Activated naive CD8-positive, alpha-beta T cell treated with anti-CD3 and anti-CD28 coated beads for 36 hours (primary cell): ENCODE results near the gene TMEM175. TPM values are rescaled to one million over a fixed set of nuclear protein-coding genes. Genes with fewer than 3 reads are reported as not detected.

Experiments
- DNase-seq: peaks from one replicate; pipeline ENCODE4 v3.0.0; 2021
- H3K27ac Mint-ChIP-seq: one replicate; pipeline ENCODE4 v1.8.0; 2022; ENCODE audit warnings: mild to moderate bottlenecking, moderate library complexity, mixed read lengths
- H3K27me3 Mint-ChIP-seq: one replicate; pipeline ENCODE4 v1.8.0; 2022; ENCODE audit warnings: mild to moderate bottlenecking, mixed read lengths
- H3K36me3 Mint-ChIP-seq: one replicate; pipeline ENCODE4 v1.8.0; 2021; ENCODE audit warnings: mild to moderate bottlenecking, mixed read lengths
- H3K4me1 Mint-ChIP-seq: one replicate; pipeline ENCODE4 v1.8.0; 2021; ENCODE audit warnings: mixed read lengths
- H3K4me3 Mint-ChIP-seq: one replicate; pipeline ENCODE4 v1.8.0; 2022; ENCODE audit warnings: mild to moderate bottlenecking, moderate library complexity, mixed read lengths
- H3K9me3 Mint-ChIP-seq: one replicate; pipeline ENCODE4 v1.8.0; 2022; ENCODE audit warnings: mixed read lengths
- total RNA-seq, 2 experiments: library from RNA; stranded (reverse); gene quantifications; one replicate each; pipeline ENCODE4 v1.2.3, GENCODE V29; 2021

Gene TMEM175
- total RNA-seq, 2 experiments from 2014 or later = 14.4 to 17.6 TPM

DNA sequence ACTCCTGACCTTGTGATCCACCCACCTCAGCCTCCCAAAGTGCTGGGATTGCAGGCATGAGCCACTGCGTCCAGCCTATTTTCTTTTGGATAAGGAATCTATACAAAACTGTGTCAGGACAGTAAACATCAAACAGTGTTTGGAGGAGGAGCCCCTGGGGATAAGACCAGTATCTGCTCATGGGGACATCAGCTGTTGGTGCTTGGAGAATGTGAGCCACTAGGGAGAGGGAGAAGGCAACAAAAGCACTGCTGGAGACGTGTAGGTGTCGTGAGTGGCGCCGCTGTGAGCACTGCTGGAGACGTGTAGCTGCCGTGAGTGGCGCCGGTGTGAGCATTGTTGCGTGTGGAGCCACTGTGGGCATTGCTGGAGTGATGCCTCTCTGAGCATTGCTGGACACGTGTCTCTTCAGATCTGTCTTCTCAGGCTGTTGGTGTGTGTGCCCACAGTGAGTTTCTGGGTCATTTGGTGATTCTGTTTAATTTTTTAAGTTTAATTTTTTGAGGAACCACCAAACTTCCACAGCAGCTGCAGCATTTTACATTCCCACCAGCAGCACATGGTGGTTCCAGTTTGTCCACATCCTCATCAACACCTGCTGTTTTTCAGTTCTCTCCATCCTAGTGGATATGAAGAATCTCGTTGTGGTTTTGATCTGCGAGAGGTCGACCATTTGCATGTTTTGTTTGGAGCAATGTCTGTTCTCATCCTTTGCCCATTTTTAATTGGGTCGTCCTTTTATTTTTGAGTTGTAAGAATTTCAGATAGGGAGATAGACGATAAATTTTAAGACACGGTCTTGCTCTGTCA, 22.2 kb downstream of the TMEM175 start:
- Mint-ChIP-seq H3K4me3 (no peak overlapping the region), H3K4me1 (no peaks in the 10 kb centered on the region), H3K9me3 (no peaks in the 10 kb centered on the region), H3K36me3 (peaks cover 4% of the 10 kb centered on the region), H3K27me3 (no peaks in the 10 kb centered on the region), H3K27ac (no peak overlapping the region)
- no peak for DNase-seq

DNA sequence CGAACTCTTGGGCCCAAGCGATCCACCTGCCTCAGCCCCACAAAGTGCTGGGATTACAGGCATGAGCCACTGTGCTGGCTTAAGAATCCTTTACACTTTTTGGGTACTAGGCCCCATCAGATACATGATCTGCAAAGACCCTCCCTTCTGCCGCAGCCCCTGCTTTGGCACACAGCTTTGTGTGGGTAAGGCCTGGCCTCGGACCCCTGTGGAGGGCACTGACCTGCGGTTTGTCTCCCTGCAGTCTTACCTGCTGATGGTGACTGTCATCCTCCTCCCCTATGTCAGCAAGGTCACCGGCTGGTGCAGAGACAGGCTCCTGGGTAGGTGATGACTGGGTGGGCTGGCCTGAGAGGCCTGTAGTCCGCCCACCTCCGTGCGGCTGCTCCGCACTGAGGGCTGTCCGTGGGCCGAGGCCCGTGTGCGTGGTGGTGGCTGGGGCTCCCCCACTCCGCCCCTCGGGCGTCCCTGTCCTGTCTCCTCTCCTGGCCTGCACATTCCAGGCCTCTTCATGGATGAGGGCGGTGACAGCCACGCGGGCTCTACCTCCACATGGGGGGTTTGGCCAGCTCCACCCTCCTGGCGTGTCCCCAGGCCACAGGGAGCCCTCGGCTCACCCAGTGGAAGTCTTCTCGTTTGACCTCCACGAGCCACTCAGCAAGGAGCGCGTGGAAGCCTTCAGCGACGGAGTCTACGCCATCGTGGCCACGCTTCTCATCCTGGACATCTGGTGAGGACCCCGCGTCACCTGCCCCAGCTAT, 23.1 kb downstream of the TMEM175 start:
- Mint-ChIP-seq H3K27ac (no peak overlapping the region), H3K36me3 (peaks cover 4% of the 10 kb centered on the region), H3K9me3 (no peaks in the 10 kb centered on the region), H3K4me3 (no peak overlapping the region), H3K27me3 (no peaks in the 10 kb centered on the region), H3K4me1 (no peaks in the 10 kb centered on the region)
- no peak for DNase-seq

DNA sequence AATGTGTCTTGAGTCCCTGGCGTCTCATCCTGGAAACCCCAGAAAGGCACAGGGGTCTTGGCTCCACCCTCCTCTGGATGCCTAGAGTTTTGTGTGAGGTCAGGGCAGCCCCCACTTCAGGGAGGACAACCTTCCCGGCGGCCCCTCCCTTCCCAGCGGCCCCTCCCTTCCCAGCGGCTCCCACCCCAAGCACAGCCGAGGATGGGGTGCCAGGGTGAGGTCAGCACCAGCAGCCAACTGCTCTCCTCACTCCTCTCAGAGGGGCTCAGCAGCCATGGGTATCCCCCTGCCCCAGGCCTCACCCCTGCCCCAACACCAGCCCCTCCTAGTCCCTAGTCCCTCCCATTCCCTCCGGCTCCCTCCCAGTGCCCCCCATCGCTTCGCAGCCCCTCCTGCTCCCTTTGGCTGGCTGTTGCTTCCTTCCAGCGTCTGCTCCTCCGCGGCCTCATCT, 23.7 kb downstream of the TMEM175 start:
- Mint-ChIP-seq H3K27me3 (no peaks in the 10 kb centered on the region), H3K4me3 (no peak overlapping the region), H3K9me3 (no peaks in the 10 kb centered on the region), H3K27ac (no peak overlapping the region), H3K4me1 (no peaks in the 10 kb centered on the region), H3K36me3 (peaks cover 4% of the 10 kb centered on the region)
- no peak for DNase-seq

DNA sequence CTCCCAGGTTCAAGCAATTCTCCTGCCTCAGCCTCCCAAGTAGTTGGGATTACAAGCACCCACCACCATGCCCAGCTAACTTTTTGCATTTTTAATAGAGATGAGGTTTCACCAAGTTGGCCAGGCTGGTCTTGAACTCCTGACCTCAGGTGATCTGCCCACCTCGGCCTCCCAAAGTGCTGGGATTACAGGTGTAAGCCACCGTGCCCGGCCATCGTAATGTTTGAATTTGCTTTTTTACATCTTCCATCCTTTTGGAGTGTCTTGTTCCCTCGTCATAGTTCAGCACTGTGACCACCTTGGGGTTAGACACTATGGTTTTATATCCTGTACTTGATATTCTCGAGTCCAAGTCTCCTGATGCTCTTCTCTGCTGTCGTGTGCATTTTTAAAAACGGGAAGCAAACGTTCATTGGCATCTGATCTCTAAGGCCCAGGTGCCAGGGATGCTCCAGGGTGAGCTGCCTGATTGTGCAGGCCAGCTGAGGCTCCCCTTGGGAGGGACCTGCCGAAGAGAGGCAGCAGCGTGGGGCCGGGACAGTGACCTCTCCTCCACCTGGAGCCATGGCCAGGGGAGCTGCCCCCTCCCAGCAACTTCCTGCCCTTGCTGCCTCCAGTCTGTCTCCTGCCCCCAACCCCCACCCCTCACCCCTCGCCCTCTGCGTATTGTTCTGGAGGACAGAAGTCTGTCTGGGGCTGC, 24.4 kb downstream of the TMEM175 start:
- Mint-ChIP-seq H3K9me3 (no peaks in the 10 kb centered on the region), H3K4me1 (no peaks in the 10 kb centered on the region), H3K4me3 (no peak overlapping the region), H3K27me3 (no peaks in the 10 kb centered on the region), H3K27ac (no peak overlapping the region), H3K36me3 (peaks cover 4% of the 10 kb centered on the region)
- no peak for DNase-seq

DNA sequence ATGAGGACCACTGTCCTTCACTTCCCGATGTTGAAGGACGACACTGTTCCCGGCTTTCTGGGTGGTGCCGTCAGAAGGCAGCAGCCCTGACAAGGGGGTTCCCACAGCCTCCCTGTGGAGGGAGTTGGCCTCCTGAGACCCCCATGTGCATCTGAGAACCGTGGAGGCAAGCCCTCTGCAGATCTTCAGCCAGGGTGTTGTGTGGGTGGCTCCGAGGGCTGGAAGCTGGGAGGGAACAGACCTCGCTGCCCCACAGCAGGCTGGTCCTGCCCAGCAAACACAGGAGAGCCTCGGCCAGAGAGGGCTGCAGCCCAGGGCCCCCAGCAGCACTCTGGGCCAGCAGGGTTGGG, 24.9 kb downstream of the TMEM175 start:
- no peaks in the 10 kb centered on the region for H3K27me3 Mint-ChIP-seq

DNA sequence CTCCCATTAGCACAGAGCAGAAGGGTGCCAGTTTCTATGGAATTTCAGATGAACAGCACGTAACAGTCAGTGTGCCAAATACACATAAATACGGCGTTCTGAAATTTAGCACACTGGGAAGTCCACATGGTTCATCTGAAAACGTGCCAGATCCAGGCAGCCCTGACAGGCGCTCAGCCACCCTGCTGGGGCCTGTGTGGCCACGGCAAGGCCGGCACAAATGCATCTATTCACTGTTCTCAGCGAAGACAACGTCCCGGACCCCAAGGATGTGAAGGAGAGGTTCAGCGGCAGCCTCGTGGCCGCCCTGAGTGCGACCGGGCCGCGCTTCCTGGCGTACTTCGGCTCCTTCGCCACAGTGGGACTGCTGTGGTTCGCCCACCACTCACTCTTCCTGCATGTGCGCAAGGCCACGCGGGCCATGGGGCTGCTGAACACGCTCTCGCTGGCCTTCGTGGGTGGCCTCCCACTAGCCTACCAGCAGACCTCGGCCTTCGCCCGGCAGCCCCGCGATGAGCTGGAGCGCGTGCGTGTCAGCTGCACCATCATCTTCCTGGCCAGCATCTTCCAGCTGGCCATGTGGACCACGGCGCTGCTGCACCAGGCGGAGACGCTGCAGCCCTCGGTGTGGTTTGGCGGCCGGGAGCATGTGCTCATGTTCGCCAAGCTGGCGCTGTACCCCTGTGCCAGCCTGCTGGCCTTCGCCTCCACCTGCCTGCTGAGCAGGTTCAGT, 25.5 kb downstream of the TMEM175 start:
- no peaks in the 10 kb centered on the region for H3K9me3 Mint-ChIP-seq
- DNase-seq = no peak
- H3K36me3 Mint-ChIP-seq = peaks cover 4% of the 10 kb centered on the region
- no peaks in the 10 kb centered on the region for H3K27me3 Mint-ChIP-seq
- H3K4me3 Mint-ChIP-seq = no peak overlapping the region
- no peaks in the 10 kb centered on the region for H3K4me1 Mint-ChIP-seq
- H3K27ac Mint-ChIP-seq = no peak overlapping the region

More for the DNA sequence above, 24.9 kb downstream of the TMEM175 start:
- no peak overlapping the region for H3K4me3 Mint-ChIP-seq
- no peaks in the 10 kb centered on the region for H3K4me1 Mint-ChIP-seq
- H3K27ac Mint-ChIP-seq = no peak overlapping the region
- DNase-seq = no peak
- H3K9me3 Mint-ChIP-seq = no peaks in the 10 kb centered on the region
- H3K36me3 Mint-ChIP-seq = peaks cover 4% of the 10 kb centered on the region

DNA sequence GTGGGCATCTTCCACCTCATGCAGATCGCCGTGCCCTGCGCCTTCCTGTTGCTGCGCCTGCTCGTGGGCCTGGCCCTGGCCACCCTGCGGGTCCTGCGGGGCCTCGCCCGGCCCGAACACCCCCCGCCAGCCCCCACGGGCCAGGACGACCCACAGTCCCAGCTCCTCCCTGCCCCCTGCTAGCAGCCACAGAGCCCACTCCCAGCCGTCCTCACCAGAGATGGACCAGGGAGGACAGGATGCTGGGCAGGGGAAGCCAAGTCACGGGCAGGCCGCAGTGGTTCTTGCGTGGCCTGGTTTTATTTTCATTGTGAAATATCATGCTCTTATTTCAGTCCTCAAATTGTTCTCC, 26.0 kb downstream of the TMEM175 start:
- no peaks in the 10 kb centered on the region for H3K4me1 Mint-ChIP-seq
- no peaks in the 10 kb centered on the region for H3K27me3 Mint-ChIP-seq
- DNase-seq = no peak
- H3K27ac Mint-ChIP-seq = no peak overlapping the region
- no peaks in the 10 kb centered on the region for H3K9me3 Mint-ChIP-seq
- no peak overlapping the region for H3K4me3 Mint-ChIP-seq
- H3K36me3 Mint-ChIP-seq = peaks cover 4% of the 10 kb centered on the region

DNA sequence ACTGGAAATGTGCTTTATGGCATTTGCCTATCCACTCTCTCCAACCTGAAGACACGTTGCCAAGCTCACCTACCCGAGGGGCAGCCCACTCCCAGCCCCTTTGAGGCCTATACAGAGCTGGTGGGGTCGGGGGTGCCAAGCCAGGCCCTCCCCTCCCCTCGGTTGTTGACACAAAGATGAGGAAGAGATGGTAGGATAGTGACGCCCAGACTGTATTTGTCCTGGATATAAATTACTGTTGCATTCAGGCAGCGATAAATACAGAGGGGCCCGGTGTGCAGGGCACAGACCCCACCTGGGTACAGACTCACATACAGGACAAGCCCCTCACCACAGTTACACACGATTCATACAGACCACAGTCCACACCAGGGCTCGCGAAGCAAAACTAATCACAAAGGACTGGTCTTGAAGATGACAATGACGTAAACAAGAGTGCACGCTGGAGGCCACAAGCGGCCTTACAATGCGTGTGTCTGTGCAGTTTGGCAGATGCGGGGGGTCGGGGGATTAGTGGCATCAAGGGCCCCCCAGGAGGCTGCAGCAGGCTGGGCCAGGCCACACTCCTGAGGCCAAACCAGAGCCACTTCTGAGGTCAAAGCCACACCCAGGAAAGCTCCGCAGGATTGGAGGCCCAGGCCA, 26.6 kb downstream of the TMEM175 start:
- Mint-ChIP-seq H3K36me3 (peaks cover 4% of the 10 kb centered on the region), H3K27me3 (no peaks in the 10 kb centered on the region), H3K9me3 (no peaks in the 10 kb centered on the region), H3K4me1 (no peaks in the 10 kb centered on the region), H3K4me3 (no peak overlapping the region), H3K27ac (no peak overlapping the region)
- DNase-seq = no peak

DNA sequence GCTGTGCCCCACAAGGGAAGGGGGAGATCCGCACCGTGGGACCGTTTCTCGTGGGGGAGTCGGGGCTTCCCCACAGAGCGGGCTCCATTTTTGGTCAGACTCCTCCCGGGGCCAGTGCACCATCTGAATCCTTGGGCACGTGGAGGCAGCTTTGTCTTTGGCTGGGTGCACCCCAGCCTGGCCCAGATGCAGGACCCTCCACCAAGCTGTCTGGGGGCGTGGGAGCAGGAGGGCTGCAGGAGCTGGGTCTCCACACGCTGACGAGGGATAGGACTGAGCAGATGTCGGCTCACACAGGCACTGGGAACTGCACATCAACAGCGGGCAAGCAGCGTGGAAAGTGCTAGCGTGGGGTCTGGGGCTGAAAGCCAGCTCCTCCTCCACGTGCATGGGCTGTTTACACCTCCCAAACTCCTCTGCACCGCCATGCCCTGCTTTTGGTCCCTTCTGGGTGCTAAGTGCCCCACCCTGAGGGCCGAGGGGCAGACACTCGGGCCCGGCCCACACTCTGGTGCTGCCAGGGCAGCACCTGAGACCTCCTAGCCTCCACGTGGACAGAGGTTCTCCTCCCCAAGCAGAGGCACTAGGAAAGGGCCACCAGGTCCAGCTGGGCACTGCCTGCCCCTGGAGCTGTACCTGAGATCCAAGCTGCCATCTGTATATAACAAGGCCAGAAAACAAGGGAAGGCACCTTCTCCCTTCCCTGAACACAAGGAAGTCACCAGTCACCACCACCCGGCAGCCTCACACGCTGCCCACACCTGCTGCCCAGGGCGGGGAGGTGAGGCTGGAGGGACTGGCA, 27.3 kb downstream of the TMEM175 start:
- Mint-ChIP-seq H3K27ac (no peak overlapping the region), H3K9me3 (no peaks in the 10 kb centered on the region), H3K27me3 (no peaks in the 10 kb centered on the region), H3K4me1 (no peaks in the 10 kb centered on the region), H3K36me3 (peaks cover 4% of the 10 kb centered on the region), H3K4me3 (no peak overlapping the region)
- no peak for DNase-seq

DNA sequence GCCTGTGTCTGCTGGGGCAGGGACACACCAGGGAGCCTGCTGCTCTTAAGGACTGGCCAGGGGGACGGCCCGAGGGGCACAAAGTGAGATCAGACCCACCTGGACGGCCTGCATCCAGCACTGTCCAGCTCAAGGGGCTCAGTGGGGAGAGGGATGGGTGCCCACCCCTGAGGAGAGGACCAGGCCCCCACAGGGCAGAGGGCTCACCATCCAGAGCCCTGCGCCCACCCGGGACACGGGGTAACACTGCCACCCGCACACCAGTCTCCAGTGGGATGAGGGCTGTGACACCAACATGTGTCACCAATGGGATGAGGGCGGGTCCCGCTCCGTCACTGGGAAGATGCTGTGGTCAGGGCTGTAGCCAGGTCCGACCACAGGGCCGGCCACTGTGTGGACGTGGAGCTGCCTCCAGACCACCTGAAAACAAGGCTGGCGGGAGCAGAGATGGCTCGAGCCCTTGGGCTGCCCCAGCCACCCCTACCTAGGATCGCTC, 27.9 kb downstream of the TMEM175 start:
- Mint-ChIP-seq H3K27me3 (no peaks in the 10 kb centered on the region), H3K4me3 (no peak overlapping the region), H3K9me3 (no peaks in the 10 kb centered on the region), H3K27ac (no peak overlapping the region), H3K4me1 (no peaks in the 10 kb centered on the region), H3K36me3 (peaks cover 4% of the 10 kb centered on the region)
- DNase-seq = no peak

DNA sequence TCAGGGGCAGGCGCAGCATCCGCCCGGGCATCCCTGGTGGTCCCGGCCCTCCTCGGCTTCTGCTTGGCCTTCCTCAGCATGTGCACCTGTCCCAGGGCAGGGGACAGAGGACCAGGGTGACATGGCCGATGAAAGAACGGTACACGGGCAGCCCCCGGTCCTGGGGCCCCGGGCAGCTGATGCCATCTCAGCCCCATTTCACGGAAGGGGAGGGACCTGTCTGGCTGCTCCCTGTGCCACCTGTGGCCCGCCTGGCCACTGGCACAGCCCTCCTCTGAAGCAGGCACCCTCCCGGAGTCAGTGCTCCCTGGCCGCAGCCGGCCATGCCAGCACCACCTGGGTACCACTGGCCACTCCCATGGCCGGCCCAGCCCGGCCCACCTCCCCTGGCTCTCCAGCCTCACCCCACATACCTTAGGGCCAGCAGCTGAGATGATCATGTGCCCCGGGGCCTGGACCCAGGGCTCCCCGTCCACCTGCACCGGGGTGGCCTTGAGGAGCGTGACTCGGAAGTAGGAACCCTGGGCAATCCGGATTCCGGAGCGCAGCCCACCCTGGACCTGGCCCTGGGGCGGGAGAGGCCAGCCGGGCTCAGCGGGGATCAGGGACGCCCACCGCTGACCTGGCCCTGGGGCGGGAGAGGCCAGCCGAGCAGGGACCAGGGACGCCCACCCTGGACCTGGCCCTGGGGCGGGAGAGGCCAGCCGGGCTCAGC, 28.5 kb downstream of the TMEM175 start:
- H3K27me3 Mint-ChIP-seq = no peaks in the 10 kb centered on the region
- no peaks in the 10 kb centered on the region for H3K4me1 Mint-ChIP-seq
- no peaks in the 10 kb centered on the region for H3K9me3 Mint-ChIP-seq
- H3K36me3 Mint-ChIP-seq = peaks cover 4% of the 10 kb centered on the region
- no peak overlapping the region for H3K27ac Mint-ChIP-seq
- H3K4me3 Mint-ChIP-seq = no peak overlapping the region
- no peak for DNase-seq

DNA sequence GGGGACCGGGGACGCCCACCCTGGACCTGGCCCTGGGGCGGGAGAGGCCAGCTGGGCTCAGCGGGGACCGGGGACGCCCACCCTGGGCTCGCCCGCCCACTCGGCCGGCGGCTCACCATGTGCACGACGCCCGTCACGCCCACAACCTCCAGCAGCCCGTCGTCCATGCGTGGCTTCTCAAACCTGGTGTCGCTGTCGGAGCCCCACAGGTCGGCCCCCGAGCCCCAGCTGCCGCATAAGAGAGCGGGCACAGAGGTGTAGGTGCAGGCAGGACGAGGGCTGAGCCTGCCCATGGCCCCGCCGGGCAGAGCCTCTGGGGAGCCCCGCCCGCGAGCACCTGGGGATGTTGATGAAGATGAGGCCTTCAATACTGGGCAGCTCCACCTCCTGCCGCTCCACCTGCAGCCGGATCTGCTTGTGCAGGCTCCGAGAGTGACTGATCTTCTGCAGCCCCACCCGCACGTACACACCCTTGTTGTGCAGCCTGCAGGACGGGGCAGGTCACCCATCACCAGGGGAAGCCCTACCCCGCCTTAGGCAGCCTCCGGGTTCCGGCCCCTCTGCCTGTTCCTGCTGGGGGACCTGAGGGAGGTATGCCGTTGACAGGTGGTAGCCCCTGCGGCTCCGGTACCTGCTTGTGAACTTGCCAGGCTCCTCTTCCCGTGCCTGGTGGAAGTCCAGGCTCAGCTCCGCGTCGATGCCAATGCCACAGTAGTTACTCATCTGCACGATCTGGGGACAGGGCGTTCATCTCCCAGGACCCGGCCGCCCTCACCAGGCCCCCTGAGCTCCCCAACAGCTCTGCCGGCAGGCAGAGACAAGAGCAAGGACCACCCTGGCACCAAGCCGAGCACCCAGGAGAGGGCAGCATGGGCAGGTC, 29.3 kb downstream of the TMEM175 start:
- no peak for DNase-seq
- no peak overlapping the region for H3K27ac Mint-ChIP-seq
- no peaks in the 10 kb centered on the region for H3K9me3 Mint-ChIP-seq
- H3K4me3 Mint-ChIP-seq = no peak overlapping the region
- peaks cover 4% of the 10 kb centered on the region for H3K36me3 Mint-ChIP-seq
- no peaks in the 10 kb centered on the region for H3K4me1 Mint-ChIP-seq
- no peaks in the 10 kb centered on the region for H3K27me3 Mint-ChIP-seq
